GM19463 (cell line): ENCODE results near the gene TSPAN31.
A peak's percentile ranks its signal among the peaks of the same experiment; 100 is the strongest.
"Not testable (repeated sequence)": the region's sequence is repeated elsewhere in the genome, so short reads cannot be mapped to it uniquely, and the experiment has no call there.

Source experiments
- ATAC-seq: cut with Tn5 transposase; IDR thresholded peaks from one replicate; pipeline ENCODE4 v1.9.1; 2021; ENCODE audit warnings: mild to moderate bottlenecking, moderate library complexity; ENCODE audit not compliant: unreplicated experiment

The TSPAN31 gene

GRCh38 chr12:57765698-57766463 is 21.0 kb downstream of the TSPAN31 start:
- ATAC-seq, result peak; percentile 12

DNA sequence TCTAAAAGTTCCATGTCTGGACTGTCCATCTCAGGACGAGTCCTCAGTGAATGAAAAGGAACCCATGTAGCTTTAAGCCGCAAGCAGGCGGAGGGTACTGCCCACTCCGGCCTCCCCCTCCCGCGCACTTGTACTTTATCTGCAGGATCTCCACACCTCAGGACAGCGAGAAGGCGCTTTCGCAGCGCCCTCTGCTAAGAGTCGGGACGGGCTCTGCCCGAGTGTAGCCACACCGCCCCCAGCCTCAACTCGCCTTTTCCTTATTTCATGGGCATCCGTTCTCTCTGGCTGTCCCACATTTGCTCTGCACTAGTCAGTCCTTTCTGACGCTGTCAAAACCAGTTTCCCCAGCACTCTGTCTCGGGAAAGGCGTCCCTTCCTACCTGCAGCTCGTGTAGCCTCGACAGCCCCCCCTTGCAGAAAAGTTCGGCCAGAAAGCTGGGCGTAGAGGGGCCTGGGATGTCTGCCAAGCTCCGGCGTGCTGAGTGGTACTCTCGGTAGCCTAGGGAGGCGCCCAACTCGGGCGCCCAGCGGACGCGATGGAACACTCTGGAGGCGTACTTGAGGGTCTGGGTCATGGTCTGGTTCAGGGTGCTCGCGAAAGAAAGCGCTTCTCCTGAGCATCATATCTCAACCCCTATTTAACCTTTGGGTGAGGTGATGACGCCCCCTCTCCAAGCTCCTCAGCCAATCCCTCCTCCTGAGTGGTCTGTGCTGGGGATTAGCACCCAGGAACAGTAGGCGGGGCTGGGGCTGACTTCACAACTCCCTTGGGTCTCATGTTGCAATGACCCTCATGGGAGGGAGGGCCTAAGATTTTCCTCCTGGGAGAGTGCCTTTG is 21.8 kb downstream of the TSPAN31 start, which contains the start of gene CYP27B1:
Gene CYP27B1, minus strand, starts transcription at position 615 of the 841 bp plus-strand sequence. Its CDS starts 37 bp downstream, at position 578.
- ATAC-seq, result no peak

GRCh38 chr12:57767305-57767698 is 22.5 kb downstream of the TSPAN31 start:
- no peak for ATAC-seq

DNA sequence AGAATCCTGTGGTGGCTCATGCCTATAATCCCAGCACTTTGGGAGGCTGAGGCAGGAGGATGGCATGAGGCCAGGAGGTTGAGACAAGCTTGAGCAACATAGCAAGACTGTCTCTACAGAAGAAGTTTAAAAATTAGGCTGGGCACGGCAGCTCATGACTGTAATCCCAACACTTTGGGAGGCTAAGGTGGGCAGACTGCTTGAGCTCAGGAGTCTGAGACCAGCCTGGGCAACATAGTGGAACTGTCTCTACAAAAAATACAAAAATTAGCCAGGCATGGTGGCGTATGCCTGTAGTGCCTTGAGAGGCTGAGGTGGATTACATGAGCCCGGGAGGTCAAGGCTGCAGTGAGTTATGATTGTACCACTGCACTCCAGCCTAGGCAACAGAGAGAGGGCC is 23.0 kb downstream of the TSPAN31 start:
- no peak for ATAC-seq

DNA sequence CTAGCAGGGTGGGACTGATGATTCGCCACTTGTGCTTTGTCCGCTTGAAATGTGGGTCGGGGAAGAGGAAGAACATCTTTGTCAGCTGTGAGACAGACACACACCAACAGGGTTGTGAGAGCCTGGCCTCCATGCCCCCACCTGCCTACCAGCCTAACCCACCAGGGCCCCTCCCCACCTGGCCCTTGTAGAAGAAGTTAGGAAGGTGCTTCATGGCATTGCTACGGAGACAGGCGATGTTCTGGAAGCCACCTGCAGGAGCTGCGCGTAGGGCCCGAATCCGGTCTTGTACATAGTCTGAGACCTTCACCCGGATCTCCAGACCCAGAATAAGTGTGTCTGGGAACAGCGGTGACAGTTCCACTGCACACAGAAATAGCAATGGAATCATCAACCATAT is 24.8 kb downstream of the TSPAN31 start:
- ATAC-seq, result no peak

DNA sequence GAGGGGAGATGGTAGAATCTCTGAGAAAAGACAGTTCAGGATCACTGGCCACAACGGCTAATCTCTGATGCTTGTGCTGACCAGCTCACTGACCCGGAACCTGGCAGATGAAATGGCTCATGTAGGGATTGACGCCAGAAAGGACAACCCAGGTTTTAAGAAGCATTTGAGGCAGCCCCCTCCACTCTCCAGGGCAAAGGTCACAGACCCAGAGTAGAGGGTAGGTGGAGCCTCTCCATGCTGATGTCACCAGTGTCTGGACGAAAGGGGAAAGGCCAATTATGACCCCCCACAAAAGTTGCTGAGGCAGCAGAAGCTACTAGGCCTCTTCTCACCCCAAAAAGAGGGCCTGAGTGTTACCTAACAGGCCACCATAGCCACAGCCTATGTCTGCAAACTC is 25.9 kb downstream of the TSPAN31 start:
- no peak for ATAC-seq

DNA sequence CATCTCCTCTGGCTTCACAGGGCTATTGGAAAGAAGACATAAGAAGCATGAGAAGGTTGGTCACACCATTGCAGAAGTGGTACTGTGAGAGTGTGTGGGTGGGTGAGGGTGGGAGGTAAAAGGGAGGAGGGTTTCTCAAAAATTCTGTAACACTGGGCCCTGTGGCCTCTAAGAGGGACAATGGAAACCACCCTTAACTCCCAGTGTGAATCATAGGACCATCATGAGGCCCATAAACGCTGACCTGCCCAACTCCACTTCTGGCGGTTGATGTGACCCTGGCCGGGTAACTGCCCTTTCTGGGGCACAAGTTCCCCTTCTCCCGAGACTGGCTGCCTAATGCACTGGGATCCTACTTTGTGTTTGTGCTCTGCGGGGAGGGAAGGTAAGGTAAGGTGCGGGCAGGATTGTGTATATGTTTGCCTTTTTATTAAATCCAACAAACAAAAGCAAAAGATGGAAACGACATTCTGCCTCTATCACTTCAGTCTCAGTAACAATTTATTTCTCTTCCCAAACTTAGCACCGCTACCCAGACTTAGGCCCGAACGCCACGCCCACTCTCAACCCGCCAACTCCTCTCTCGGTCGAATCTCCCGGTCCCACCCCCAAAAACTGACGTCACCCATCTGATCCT is 26.5 kb downstream of the TSPAN31 start:
- peak; percentile 69 for ATAC-seq

DNA sequence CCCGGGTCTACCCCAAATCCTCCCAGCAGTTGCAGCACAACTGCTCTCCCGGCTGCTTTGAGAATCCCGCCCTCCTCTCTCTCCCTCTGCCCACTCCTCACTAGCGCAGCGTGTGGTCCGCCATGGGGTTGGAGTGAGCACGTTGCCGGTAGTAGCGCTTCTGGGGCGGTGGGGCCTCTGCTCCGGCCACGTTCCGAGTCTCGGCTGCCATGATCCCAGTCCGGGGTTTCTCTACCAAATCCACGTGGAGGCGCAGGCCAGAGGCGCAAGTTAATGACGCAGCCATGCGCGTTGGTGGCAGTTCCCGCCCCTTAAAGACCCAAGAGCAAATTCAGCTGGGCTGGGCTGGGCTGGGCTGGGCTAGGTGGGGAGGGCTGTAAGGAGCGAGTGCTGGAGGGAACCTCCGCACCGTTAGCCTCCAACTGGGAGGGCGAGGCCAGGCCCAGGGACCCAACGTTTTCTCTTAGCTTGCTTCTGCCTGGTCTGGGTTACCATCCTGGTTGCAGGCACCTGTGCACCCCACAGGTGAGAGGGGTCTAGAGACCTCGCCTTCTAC is 27.1 kb downstream of the TSPAN31 start, which contains the start of gene METTL1:
Gene METTL1, minus strand, starts transcription at position 233 of the 556 bp plus-strand sequence. Its CDS starts 22 bp downstream, at position 211.
- ATAC-seq, result peak; percentile 82

DNA sequence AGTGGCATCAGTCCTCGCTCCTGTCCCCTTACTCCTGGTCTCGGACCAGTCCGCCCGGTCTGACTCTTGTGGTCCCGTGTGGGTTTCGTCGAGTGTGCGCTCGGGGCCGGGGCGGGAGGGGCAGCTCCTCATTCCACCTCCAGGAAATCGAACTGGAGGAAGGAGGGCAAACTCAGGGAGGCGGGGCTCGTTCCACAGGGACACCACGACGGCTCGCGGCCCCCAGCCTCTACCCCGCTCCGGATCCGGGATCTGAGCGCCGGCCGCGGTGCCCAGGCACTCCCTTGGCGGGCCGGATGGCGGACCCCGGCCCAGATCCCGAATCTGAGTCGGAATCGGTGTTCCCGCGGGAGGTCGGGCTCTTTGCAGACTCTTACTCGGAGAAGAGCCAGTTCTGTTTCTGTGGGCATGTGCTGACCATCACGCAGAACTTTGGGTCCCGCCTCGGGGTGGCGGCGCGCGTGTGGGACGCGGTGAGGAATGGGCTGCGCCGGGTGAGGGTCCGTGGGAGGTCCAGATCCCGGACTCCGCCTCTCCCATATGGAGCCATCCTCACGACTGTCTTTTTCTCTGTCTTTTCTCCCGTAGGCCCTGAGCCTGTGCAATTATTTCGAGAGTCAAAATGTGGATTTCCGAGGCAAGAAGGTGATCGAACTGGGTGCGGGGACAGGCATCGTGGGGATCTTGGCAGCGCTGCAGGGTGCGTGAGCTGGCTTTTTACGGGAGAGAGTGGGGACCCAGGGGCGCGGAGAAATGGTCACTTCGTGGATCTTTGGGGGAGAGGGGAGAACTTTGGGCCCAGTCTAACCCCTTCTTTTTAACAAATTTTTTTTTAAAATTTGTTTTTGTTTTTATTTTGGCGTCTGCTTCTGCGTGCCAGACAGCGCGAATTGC is 27.8 kb downstream of the TSPAN31 start, which contains the start of gene EEF1AKMT3:
Gene EEF1AKMT3, plus strand, starts transcription at position 186 of the 894 bp plus-strand sequence. Its CDS starts 111 bp downstream, at position 297.
- ATAC-seq, result peak; percentile 25

DNA sequence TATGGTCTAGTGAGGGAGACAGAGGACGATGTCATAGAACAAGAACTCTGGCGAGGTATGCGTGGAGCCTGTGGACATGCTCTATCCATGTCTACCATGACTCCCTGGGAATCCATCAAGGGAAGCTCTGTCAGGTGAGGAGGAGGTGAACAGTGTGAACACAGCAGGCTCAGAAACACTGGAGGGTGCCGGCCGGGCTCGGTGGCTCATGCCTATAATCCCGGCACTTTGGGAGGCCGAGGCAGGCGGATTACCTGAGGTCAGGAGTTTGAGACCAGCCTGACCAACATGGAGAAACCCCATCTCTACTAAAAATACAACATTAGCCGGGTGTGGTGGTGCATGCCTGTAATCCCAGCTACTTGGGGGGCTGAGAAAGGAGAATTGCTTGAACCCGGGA is 29.8 kb downstream of the TSPAN31 start:
- not testable (repeated sequence) for ATAC-seq

DNA sequence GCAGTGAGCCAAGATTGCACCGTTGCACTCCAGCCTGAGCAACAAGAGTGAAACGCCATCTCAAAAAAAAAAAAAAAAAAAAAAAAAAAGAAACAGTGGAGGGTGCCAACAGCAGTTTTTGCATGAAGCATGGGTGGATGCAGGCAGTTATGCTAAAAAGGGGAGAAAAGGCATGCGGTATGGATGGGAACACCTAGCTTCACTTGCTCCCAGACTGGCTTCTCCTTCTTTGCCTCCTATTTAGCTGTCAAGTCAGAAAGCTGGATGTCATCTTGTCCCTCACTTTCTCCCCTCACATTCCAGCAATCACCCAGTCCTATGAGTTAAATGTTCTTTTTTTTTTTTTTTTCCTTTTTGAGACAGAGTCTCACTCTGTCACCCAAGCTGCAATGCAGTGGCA is 30.2 kb downstream of the TSPAN31 start:
- no peak for ATAC-seq

DNA sequence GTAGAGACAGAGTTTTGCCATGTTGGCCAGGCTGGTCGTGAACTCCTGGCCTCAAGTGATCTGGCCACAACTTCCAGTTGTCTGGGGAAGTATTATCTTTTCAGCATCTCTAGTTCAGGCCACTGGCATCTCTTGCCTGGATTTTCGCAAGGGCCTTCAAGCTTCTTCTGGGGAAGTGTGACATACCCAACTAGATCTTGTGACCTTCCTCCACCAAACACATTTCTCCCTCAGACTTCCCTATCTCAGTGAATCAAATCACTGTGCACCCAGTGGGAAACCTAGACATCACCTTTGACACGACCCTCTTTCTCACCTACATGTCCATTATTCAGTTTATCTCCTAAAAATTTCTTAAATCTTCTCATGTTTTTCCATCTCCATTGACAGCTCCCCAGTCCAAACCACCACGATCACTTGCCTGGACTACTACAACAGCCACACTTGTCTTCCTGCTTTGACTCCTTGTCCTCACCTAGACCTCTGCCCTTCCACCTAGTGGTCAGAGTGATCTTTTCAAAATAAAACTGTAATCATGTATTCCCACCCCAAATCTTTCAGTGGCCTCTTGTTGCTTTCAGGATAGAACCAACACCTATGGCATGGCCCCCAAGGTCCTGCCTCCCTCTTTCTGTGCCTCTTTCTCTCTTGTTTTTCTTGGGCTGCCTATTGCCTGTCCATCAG is 30.9 kb downstream of the TSPAN31 start:
- no peak for ATAC-seq

DNA sequence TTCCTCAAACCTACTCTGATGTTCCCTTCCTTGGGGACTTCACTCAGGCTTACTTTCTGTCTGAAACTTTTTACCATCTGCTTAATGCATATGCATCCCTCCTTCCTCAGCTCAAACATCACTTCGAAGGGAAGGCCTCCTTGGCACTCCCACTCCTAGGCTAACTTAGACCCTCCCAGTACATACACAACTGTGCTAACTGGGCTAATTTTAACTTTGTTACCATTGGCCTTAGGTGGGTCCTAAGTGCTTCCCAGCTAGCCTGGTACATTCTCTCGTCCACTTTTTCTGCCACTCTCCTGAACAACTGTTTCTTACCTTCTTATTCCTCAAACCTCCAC is 31.4 kb downstream of the TSPAN31 start:
- no peak for ATAC-seq

DNA sequence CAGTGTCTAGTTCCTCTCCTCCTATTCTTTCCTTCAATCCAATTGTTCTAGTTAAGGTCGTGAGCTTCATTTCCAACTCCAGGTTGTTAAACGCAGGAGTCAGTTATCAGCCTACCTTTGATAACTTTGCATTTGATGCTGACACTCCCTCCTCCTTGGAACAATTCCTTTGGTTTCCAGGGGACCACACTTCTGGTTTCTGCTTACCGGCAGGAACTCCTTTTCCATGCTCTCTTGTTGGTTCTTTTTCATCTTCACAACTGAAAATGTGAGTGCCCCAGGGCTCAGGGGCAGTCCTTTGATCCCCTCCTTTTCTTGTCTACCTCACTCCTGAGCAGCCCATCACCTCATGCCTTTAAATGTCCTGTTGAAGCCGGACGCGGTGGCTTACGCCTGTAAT is 32.5 kb downstream of the TSPAN31 start:
- no peak for ATAC-seq

- ATAC-seq, result no peak
These were observed 33.1 kb downstream of the TSPAN31 start for GRCh38 chr12:57777911-57778310.

GRCh38 chr12:57779736-57780135 is 34.9 kb downstream of the TSPAN31 start:
- ATAC-seq, result no peak

- no peak for ATAC-seq
These were observed 35.6 kb downstream of the TSPAN31 start for GRCh38 chr12:57780284-57780897.

DNA sequence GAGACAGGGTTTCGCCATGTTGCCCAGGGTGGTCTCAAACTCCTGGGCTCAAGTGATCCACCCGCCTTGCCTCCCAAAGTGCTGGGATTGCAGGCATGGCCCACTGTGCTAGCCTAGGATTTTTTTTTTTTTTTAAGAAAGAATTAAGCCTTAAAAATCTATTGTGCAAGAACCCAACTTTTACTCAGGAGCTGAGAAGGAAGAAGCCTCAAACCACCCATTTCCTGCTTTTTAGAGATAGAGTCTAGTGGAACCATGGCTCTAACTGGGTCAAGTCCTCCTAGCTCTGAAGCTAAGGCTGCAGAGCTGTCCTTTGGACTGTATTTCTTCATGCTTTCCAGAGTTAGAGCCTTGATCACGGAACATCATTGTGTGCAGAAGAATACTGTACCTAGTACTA is 36.4 kb downstream of the TSPAN31 start:
- ATAC-seq, result no peak

DNA sequence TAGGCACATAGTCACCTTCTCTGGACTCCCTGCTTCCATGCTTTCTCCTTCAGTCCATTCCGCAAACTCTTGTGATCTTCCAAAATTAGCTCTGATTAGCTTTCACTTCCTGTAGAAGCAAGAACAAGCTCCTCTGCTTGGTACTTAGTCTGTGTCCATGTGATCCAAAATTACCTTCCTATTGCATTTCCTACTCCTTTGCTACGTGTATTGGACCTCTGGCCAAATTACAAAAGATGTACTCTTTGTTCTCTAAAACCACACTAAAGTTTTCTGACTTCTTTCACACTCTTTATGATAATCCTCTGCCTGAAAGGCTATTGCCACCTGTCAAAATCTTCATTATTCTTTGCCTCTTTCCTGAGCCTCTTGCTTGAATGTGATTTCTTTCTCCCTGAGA is 37.0 kb downstream of the TSPAN31 start:
- no peak for ATAC-seq
